HG03103 (cell line): ENCODE data around the gene GUCY1A2.
"Not testable (repeated sequence)": the region's sequence is repeated elsewhere in the genome, so short reads cannot be mapped to it uniquely, and the experiment has no call there.

Source experiments
- ATAC-seq: cut with Tn5 transposase; IDR thresholded peaks from one replicate; pipeline ENCODE4 v1.9.1; 2021; ENCODE audit warnings: low read depth; ENCODE audit not compliant: unreplicated experiment

The GUCY1A2 gene, protein sequence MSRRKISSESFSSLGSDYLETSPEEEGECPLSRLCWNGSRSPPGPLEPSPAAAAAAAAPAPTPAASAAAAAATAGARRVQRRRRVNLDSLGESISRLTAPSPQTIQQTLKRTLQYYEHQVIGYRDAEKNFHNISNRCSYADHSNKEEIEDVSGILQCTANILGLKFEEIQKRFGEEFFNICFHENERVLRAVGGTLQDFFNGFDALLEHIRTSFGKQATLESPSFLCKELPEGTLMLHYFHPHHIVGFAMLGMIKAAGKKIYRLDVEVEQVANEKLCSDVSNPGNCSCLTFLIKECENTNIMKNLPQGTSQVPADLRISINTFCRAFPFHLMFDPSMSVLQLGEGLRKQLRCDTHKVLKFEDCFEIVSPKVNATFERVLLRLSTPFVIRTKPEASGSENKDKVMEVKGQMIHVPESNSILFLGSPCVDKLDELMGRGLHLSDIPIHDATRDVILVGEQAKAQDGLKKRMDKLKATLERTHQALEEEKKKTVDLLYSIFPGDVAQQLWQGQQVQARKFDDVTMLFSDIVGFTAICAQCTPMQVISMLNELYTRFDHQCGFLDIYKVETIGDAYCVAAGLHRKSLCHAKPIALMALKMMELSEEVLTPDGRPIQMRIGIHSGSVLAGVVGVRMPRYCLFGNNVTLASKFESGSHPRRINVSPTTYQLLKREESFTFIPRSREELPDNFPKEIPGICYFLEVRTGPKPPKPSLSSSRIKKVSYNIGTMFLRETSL

DNA sequence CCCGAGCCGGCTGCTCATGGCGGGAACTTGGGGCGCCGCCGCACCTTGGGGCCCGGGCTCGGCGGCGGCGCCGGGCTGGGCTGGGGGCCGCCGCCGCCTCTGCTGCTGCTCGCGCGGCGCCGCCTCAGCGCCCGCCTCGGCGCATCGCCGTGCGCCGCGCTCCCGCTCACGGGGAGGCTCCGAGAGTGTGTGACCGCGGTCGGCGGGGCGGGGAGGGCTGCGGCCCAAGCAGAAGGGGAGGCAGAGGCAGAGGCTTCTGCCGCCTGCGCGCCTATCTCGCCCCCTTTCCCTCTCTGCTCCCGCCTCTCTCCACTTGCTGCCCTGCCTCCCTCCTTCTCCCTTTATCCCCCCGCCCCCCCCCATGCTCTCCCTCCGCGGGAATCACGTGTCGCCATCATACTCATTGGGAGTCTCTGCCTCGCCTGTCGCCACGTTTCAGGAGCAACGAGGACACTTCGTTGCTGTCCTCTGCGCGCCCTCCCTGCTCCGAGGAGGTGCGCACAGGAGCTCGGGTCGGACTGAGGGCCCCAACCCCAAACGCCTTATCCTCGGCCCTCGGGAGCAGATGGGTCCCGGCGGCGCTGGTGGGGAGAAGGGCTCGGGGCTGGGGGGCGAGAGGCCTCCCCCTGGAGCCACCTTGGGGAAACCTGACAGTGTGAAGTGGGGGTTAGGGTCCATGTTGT is at the start of gene GUCY1A2:
Gene GUCY1A2, minus strand, starts transcription at position 258 of the 683 bp plus-strand sequence. CDS start 421 bp downstream, outside the sequence.
- ATAC-seq: peak; percentile 35

DNA sequence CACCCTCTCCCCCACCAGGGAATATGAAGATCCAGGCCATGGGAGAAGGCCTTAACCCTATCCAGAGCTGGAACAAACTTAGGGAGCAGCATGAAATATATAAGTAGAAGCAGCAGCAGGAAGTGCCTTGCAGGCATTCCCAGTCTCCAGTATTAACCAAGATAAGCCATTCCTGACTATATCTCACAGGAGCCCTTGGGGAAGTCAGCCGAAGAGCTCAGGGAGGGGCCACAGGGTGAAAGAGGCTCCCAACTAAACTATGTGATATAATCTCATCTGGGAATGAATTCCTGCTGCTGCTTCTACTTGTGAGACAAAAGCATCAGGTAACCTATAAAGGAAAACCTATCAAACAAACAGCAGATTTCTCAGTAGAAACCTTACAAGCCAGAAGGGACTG is 36.1 kb upstream of the GUCY1A2 start:
- no peak for ATAC-seq

DNA sequence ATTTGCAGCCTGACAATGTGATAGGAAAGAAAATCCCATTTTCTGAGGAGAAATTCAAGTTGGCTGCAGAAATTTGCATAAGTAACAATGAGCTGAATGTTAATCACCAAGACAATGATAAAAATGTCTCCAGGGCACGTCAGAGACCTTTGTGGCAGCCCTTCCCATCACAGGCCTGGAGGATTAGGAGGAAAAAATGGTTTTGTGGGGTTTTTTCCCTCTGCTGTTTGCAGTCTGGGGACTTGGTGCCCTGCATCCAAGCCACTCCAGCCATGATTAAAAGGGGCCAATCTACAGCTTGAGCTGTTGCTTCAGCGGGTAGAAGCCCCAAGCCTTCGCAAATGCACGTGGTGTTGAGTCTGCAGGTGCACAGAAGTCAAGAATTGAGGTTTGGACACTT is 33.1 kb upstream of the GUCY1A2 start:
- not testable (repeated sequence) for ATAC-seq

DNA sequence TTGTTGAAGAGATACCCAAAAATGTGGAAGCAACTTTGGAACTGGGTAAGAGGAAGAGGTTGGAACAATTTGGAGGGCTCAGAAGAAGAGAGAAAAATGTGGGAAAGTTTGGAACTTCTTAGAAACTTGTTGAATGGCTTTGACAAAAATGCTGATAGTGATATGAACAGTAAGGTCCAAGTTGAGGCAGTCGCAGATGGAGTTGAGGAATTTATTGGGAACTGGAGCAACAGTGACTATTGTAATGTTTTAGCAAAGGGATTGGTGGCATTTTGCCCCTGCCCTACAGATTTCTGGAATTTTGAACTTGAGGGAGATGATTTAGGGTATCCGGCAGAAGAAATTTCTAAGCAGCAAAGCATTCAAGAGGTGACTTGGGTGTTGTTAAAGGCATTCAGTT is 32.6 kb upstream of the GUCY1A2 start:
- ATAC-seq: not testable (repeated sequence)

DNA sequence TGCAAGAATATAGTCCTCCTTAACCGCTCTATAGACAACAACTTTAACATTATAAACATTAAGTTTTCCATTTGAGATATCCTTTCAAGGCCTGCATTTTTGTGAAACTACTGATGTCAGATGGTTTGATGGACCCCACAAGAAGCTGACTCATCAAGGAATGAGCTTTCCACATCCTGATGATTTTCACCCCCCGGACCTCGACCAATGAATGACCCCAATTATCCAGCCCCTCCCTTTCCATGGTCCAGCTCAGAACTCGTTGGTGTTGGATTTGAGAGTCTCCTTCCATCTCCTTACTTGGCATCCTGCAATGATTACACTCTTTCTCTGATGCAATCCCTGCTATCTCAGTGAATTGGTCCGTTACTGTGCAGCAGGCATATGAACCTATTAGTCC is 31.8 kb upstream of the GUCY1A2 start:
- ATAC-seq: no peak

DNA sequence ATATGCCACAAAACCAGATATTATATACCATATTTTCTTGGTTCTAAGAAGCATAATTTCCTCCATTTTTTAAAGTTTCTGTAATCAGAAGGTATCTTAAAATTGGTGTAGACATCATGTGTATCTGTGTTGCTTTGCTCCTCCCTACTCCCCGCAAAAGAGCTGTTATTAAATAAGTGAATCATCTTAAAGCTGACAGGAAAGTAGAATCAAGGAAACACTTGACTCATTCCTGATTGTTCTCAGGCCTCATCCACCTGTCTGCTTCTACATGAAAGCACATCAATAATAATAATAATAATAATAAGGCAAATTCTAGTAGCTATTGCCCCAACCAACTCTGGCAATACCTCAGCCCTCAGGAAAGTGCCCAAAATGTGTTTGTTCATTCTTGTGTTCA is 26.2 kb upstream of the GUCY1A2 start:
- ATAC-seq: no peak

DNA sequence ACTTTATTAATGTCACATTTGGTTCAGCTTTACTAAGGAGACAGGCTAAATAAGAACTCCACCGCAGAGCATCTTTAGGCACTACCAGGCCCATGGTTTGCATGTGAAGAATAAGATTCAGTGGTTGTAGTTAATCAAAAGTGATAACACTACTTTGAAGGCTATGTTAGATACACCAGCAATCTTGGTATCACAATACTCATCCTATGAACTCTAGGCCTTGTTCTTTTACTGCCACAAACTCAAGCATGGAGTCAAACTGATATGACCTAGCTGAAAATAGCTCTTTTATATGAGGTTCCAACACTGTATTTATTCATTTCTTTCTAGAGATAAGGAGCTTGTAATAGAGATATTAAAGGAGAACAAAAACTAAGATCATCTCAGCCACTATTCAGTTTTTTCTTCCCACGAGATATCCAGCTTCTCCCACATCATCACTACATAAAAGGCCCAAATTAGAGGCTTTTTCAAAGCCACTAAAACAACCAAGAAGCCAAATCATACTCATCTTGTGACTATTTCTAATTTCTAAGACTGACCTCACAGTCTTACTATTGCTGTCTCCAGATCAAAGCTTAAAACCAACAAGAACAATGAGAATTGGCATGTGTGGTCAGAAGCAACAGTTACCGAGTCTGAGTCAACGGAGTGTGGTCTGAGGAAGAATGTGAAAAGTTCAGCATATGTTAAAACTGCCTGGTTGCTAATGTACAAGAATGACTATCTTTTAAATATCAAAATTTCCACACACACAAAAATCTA is 25.1 kb upstream of the GUCY1A2 start:
- peak; percentile 81 for ATAC-seq

DNA sequence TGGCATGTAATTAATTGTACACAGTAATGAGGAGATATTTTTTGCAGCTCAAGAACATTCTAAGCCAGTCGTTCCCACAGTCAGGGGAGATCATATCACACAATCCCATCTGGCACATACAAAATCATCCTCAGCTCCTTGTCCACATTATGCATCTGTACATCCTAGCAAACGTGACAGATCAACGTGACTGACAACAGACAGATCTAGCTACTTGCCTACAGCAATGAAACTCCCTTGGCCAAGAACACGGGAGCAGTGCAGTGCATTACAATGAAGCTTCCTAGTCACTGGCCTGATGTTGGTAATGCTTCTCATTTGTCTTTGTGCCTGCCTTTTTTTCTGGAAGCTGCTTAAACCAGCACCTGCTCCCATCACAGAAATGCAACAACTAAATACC is 24.5 kb upstream of the GUCY1A2 start:
- ATAC-seq: no peak

DNA sequence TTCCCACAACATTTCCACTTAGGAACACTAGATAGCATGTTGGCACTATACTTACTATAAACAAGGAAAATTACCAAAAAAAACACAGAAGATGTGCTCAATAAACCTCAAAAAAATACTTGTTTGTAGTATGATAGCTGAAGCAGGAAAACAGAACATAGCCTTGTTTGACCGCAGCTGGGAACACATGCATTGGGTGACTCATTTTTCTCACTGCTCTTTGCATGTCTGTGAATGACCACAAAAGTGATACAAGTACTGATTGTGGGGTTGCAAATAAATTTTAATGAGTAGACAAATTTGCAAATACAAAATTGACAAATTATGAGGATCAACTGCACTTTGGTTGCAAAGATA is 22.8 kb upstream of the GUCY1A2 start:
- ATAC-seq: no peak

DNA sequence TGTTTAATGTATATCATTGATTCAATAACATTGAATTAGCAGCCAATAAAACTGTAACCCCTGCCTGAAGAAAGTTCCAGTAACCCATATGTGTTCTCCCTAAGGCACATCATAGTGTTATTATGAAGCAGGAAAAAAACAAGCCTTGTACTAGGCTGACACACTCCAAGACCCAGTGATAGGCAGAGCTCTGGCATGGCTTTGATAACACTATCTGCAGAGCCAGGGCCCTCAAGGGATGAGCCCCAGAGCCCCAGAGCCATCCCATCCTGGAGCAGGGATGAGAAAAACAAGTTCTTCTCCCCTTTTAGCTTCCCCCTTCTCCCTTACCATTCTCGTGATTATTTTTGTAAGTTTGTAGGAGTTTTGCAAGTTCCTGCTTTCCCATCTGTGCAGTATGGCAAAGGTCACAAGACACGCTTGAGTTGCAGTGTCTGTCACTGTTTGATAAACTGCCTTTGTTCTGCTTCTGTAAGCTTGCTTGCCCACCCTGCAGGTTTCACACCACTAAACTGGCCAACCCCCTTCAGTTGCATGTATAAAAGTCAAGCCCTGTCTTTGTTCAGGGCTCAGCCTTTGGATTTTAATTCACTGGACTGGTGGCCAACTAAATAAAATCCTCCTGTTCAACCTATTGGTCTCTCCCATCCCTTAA is 22.3 kb upstream of the GUCY1A2 start:
- ATAC-seq: no peak

DNA sequence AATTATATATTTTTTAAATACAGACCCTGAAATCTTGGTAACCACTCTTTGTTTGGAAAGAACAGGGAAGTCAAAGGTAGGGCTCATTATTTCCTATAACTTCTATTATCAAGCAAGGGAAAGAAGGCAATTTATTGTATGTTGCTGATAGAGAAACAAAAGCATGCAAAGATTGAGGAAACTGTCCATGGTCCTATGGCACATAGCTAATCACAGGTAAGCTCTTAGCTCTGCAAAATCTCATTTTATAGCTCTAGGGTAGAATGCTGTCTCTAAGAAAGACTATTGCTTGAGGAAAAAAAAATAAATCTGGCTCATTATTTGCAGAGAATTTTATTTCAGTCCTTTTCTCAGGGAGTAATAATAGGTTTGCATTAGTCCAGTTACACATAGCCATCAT is 7.4 kb upstream of the GUCY1A2 start:
- ATAC-seq: no peak

DNA sequence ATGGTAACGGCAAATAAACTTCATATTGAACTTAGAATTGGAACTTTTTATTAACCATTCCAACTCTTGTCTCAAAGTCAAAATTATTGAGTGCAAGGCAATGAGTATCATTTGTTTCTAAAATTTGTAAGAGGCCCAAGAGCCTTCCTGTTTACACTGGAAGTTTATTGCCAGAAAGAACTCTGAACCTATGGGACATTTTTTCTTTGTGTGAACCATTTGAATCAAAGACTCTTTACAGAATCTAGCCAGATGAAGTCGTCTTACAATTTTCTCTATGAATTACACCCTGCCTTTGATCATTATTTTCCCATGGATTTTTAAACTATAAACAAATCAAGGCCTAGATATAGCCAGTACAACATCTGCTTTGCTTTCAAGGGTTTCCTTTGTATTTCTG is 2.3 kb upstream of the GUCY1A2 start:
- no peak for ATAC-seq

DNA sequence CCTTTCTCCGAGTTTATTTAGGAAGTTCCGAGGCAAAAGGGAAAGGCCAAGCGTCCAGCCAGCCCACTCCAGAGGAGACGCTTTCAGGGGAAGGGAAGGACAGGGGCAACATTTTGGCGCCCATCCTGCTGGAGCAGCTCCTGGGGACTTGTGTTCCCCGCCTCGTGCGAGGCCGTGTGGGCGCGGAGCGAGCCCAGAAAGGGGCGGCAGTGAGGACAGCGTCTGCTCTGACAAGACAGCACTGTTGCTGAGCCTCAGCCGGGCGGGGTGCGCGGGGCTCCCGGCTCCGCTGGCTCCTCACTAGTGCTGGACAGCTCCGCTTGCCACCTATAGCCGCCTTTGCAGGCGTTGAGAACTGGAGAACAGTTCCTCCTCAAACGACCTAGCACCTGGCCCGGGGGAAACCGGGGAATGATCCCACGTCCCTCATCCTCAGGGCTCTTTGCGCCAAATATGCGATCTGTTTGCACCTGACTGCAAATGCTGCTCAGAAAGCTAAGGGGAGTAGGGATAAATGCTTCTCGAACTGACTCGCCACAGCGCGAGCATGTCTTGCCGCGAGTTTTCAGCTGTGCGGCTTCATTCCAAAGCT is 722 bp upstream of the GUCY1A2 start:
- no peak for ATAC-seq

DNA sequence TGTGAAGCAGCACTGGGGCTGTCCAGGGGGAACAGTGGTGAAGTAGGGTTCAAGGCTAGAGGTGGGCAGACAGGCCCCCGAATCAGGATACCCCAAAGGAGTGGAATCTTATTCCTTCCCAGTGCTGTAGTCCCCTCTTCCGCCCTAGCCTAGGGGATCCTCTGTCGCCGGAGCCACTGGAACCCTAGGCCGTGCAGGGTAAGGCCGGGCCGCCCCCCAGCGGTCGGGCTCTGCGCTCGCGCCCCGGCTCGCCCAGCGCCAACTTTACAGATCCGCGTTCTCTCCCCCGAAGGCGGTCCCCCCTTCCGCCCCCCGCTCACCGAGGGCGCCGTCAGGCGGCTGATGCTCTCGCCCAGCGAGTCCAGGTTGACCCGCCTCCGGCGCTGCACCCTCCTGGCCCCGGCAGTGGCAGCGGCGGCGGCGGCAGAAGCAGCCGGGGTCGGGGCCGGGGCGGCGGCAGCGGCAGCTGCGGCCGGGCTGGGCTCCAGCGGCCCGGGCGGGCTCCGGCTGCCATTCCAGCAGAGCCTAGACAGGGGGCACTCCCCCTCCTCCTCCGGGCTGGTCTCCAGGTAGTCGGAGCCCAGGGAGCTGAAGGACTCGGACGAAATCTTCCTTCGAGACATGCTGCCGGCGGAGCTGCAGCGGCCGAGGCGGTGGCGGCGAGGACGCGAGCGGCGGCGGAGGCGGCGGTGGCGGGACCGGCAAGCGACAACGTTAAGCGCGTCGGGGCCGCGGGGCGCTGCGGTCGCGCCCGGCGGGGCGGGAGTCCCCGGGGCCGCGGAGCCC is 650 bp downstream of the GUCY1A2 start:
- peak; percentile 69 for ATAC-seq

DNA sequence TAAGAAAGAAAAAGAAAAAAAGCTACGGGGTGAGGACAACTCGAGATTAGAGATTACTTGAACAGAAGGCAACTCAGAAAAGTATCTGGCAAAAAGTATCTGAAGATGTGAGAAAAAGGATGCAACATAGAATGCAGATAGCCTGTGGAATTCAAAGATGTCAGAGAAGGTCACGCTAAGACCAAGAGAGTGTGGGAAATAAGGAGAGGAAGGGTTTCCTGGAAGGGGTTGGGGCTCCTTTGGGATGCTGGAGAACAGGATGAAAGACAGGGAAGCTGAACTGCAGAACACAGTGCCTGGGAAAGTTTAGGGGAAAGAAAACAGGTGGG is 1.2 kb downstream of the GUCY1A2 start:
- no peak for ATAC-seq

DNA sequence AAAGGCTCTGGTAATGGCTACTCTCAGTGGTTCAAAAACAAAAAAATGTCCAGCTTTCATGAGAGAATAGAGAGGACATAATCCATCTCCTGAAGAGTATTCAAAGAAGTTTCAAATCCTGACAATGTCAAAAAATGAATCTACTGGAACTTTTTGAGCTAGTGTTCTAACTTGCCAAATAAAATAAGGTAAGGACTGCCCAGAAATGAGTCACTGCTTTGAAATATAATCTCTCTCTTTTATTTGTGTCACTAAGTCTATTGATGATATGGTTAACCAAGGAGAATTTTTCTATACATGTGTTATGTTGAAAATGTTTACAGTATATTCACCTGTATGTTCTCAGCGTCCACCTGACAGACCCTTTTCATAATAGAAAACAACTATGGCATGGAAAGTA is 3.4 kb downstream of the GUCY1A2 start:
- no peak for ATAC-seq

DNA sequence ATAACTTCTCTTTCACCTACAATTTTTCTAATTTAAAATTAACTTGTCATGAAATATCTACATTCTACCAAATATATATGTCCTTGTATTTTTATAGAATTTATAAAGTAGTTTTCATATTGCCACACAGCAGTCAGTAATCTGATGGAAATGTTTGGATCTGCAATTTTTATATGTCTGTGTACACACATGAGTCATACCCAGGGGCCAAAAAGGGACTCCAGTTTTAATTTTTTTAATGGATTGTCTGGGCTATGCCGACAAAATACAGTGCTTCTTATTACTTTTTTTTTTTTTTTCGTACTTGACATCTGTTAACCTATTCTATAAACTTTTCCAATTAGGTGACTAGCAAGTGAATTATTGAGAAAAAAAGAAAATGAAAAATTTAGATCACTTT is 6.3 kb downstream of the GUCY1A2 start:
- no peak for ATAC-seq

DNA sequence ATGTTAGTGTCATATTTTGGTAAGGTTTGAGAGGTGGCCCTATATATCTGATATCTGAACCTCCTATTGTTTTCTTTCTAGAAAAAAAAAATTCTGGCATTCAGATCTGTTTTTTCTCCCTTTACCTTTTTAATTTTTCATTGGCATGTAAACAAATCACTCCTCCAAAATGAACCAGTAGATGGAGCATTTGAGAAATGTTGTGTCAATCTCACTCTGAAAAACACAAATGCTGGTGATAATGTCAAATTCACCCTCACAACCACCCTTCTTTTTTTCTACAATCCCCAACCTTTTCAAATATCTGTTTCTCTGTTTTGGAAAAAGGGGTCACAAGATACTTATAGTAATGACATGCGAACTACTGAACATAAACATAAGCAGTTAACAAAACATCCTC is 9.1 kb downstream of the GUCY1A2 start:
- no peak for ATAC-seq

DNA sequence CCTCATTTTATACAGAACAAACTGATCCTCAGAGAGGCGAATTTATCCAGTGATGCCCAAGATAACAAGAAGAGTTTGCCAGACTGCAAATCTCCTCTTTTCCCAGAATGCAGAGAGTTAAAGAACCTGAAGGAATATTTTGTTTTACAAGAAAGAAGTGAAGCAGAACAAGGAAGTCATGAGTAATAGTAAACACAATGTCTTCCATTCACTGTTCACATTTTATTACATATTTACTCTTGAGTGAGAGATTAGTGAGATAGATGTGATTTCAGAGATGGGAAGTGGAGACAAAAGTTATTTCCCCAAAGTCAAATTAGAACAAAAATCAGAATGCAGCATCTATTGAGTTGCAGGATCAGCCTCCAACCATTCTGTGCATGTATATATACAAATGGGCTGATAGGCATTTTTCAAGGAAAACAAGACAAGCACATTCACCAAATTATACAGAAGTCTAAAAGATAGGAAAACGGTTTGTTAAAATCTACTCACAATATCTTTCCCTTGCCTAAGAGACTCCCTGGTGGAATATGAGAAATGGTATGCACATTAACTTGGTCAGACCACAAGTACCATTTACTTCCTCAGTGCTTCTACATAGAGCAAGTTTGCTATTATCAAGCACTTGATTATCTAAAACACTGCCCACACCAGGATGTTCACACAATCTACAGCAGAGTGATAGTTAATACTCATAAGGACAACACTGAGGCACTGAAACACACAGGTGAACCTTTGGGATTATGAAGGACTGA is 12.0 kb downstream of the GUCY1A2 start:
- ATAC-seq: no peak
